ENCODE data around the gene CSNK2B. TPM values are rescaled to one million over a fixed set of nuclear protein-coding genes. Genes with fewer than 3 reads are reported as not detected.
A peak's percentile ranks its signal among the peaks of the same experiment; 100 is the strongest.

The CSNK2B gene
- total and polyA plus RNA-seq, 9 of the 15 experiments (the other 6 are each of a cell fraction or from before 2014, with no cell fraction given): 120 to 1,126 (median 529) TPM

DNA sequence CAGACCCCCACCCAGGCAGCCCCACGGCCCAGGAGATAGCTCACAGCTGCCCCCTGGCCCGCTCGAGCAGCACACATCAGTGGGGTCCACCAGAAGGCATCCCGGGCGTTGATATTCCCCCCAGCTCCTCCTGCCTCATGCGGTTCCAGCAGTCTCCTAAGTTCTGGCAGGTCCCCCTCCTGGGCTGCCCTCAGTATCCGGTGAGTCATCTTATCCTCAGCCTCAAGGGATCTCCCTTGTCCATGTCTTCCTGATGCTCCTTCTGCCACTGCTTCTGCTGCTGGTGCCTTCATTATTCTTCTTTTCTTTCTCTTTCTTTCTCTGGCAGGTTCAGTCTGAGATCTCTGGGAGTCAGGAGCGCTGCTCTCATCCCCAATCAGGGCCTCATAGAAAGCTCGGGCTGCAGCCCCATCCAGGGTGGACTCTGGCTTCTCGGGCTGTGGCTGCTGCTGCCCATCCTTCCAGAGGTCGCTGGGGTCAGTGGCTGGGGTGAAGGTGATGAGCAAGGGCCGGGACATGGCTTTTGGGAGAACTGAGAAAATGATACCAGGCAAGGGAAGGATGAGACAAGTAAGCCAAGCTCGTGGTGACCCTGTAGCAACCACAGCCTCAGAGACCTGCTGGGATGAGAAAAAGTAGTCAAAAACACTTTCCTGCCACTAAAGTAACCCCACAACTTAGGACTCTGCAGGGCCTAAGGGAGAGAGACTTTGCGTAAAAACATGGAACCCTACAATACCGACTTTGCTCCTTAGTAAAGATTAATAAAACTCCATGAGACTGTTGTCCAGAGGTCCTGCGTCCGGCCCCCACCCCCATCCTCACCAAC lies 1.7 kb upstream of the CSNK2B start (continued):
- TF ChIP-seq, protein P1, sequence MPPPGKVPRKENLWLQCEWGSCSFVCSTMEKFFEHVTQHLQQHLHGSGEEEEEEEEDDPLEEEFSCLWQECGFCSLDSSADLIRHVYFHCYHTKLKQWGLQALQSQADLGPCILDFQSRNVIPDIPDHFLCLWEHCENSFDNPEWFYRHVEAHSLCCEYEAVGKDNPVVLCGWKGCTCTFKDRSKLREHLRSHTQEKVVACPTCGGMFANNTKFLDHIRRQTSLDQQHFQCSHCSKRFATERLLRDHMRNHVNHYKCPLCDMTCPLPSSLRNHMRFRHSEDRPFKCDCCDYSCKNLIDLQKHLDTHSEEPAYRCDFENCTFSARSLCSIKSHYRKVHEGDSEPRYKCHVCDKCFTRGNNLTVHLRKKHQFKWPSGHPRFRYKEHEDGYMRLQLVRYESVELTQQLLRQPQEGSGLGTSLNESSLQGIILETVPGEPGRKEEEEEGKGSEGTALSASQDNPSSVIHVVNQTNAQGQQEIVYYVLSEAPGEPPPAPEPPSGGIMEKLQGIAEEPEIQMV (tag; conservative IDR thresholded peaks at IDR 0.05; ENCODE audit: low read depth): no peak
- TF ChIP-seq STAT5A (IDR thresholded peaks at IDR 0.05; ENCODE audit: borderline replicate concordance, low read length): no peak
- TF ChIP-seq CBFA2T2 (conservative IDR thresholded peaks at IDR 0.05): no peak
- TF ChIP-seq TCF3 (CRISPR knock-in tag; IDR thresholded peaks at IDR 0.05): no peak; the same call in 1 of the 2 replicates
- no peak for TF ChIP-seq ZNF76 (CRISPR knock-in tag; IDR thresholded peaks at IDR 0.05; ENCODE audit: borderline replicate concordance)
- TF ChIP-seq MTA1 (IDR thresholded peaks at IDR 0.05; ENCODE audit: borderline replicate concordance): 0 out of 2 replicates have a peak, but pooled peaks have one; percentile 25
- TF ChIP-seq GABPB2 (CRISPR knock-in tag; conservative IDR thresholded peaks at IDR 0.05): no peak
- TF ChIP-seq CTBP1 (IDR thresholded peaks at IDR 0.05; ENCODE audit: borderline replicate concordance): peak; percentile 97
- peak; percentile 7; the same call in 1 of the 2 replicates for TF ChIP-seq ZNF324 (CRISPR knock-in tag; IDR thresholded peaks at IDR 0.05)
- no peak for TF ChIP-seq SMAD1 (IDR thresholded peaks at IDR 0.05; ENCODE audit: low read depth, low read length, partially characterized antibody)
- TF ChIP-seq ZNF316 (IDR thresholded peaks at IDR 0.05): peak; percentile 64
- no peak for TF ChIP-seq SOX6 (IDR thresholded peaks at IDR 0.05)
- TF ChIP-seq, protein P2, sequence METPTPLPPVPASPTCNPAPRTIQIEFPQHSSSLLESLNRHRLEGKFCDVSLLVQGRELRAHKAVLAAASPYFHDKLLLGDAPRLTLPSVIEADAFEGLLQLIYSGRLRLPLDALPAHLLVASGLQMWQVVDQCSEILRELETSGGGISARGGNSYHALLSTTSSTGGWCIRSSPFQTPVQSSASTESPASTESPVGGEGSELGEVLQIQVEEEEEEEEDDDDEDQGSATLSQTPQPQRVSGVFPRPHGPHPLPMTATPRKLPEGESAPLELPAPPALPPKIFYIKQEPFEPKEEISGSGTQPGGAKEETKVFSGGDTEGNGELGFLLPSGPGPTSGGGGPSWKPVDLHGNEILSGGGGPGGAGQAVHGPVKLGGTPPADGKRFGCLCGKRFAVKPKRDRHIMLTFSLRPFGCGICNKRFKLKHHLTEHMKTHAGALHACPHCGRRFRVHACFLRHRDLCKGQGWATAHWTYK (CRISPR knock-in tag; IDR thresholded peaks at IDR 0.05): peak; percentile 55; the same call in 1 of the 2 replicates
- TF ChIP-seq E2F3 (CRISPR knock-in tag; IDR thresholded peaks at IDR 0.05): no peak
- no peak for TF ChIP-seq POU5F1 (IDR thresholded peaks at IDR 0.05; ENCODE audit: borderline replicate concordance, low read depth, low read length, partially characterized antibody)
- TF ChIP-seq TAF1 (IDR thresholded peaks at IDR 0.05; ENCODE audit: control insufficient read depth, extremely low read depth, insufficient read depth, low read length, severe bottlenecking): peak; percentile 69
- no peak for TF ChIP-seq ZNF212 (CRISPR knock-in tag; IDR thresholded peaks at IDR 0.05)
- TF ChIP-seq MAFF (IDR thresholded peaks at IDR 0.05; ENCODE audit: low read length): peak; percentile 5; the same call in 1 of the 2 replicates
- TF ChIP-seq ZNF77 (CRISPR knock-in tag; IDR thresholded peaks at IDR 0.05): no peak
- no peak for TF ChIP-seq ZBTB1 (CRISPR knock-in tag; IDR thresholded peaks at IDR 0.05; ENCODE audit: borderline replicate concordance, low read depth)
- 0 out of 2 replicates have a peak, but pooled peaks have one; percentile 38 for TF ChIP-seq NR2C2 (CRISPR knock-in tag; IDR thresholded peaks at IDR 0.05)
- no peak for TF ChIP-seq NR2C2 (tag; IDR thresholded peaks at IDR 0.05)
- TF ChIP-seq BHLHE40 (IDR thresholded peaks at IDR 0.05; ENCODE audit: low read length): no peak; the same call in 1 of the 2 replicates
- peak; percentile 90 for TF ChIP-seq NEUROD1 (IDR thresholded peaks at IDR 0.05; ENCODE audit: borderline replicate concordance, low read depth, low read length, partially characterized antibody)
- TF ChIP-seq POLR3A (IDR thresholded peaks at IDR 0.05; ENCODE audit: borderline replicate concordance, extremely low read depth, insufficient read depth, insufficient read length): no peak
- no peak for TF ChIP-seq TGIF2 (CRISPR knock-in tag; IDR thresholded peaks at IDR 0.05)
- TF ChIP-seq CHD4 (IDR thresholded peaks at IDR 0.05; ENCODE audit: insufficient read depth, insufficient replicate concordance, low read depth, low read length, poor library complexity, severe bottlenecking): no peak
- no peak for TF ChIP-seq ZNF41 (CRISPR knock-in tag; conservative IDR thresholded peaks at IDR 0.05)
